ENCODE measurements around the gene PHRF1.

The PHRF1 gene

GRCh38 chr11:618856-619627 is 42.8 kb downstream of the PHRF1 start:
- no peaks in the 10 kb centered on the region for H3K27me3 ChIP-seq (replicated peaks)
- in situ Hi-C loops (cut with HindIII; ENCODE audit: low pct_ligation_motif_present, low sequenced_read_pairs): no loop called here

DNA sequence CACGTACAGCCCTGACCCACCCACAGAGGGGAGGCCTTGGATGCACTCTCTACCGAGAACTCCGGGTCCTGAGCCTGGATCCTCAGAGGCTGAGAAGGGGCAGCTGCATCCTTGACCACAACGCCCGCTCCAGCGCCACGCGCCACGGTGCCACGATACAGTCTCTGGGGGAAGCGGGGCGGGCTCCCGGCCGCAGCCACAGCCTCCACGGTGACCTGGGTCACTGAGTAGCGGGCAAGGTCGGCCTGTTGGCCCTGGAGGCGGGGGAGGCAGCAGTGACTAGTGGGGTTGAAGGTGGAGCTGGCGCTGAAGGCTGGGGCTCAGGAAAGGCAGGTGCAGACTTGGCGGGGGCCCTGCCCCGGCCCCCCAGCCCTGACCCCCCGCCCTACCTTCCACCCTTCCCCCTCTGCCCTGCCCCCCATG is 43.4 kb downstream of the PHRF1 start:
- Histone ChIP-seq H3K4me3 (ENCODE audit: low read depth, low read length) (no peak overlapping the region), H3K27me3 (replicated peaks) (no peaks in the 10 kb centered on the region), H3K27ac (no peak overlapping the region), H3K36me3 (replicated peaks) (peaks cover 7% of the 10 kb centered on the region)
- in situ Hi-C loops (cut with HindIII; ENCODE audit: low pct_ligation_motif_present, low sequenced_read_pairs): no loop called here
- TF ChIP-seq, protein P1, sequence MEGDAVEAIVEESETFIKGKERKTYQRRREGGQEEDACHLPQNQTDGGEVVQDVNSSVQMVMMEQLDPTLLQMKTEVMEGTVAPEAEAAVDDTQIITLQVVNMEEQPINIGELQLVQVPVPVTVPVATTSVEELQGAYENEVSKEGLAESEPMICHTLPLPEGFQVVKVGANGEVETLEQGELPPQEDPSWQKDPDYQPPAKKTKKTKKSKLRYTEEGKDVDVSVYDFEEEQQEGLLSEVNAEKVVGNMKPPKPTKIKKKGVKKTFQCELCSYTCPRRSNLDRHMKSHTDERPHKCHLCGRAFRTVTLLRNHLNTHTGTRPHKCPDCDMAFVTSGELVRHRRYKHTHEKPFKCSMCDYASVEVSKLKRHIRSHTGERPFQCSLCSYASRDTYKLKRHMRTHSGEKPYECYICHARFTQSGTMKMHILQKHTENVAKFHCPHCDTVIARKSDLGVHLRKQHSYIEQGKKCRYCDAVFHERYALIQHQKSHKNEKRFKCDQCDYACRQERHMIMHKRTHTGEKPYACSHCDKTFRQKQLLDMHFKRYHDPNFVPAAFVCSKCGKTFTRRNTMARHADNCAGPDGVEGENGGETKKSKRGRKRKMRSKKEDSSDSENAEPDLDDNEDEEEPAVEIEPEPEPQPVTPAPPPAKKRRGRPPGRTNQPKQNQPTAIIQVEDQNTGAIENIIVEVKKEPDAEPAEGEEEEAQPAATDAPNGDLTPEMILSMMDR (IDR thresholded peaks at IDR 0.05; ENCODE audit: low read depth, low read length, missing control alignments): no peak
- DNase-seq: no peak

More at GRCh38 chr11:618856-619627, 42.8 kb downstream of the PHRF1 start:
- Histone ChIP-seq H3K36me3 (replicated peaks) (peaks cover 13% of the 10 kb centered on the region), H3K4me3 (ENCODE audit: low read depth, low read length) (no peak overlapping the region), H3K27ac (no peak overlapping the region)
- DNase-seq: no peak
- TF ChIP-seq, protein P1 (IDR thresholded peaks at IDR 0.05; ENCODE audit: low read depth, low read length, missing control alignments): no peak

- TF ChIP-seq, protein P1 (IDR thresholded peaks at IDR 0.05; ENCODE audit: low read depth, low read length, missing control alignments): no peak
- no peak overlapping the region for H3K4me3 ChIP-seq (ENCODE audit: low read depth, low read length)
- H3K36me3 ChIP-seq (replicated peaks): peaks cover 3% of the 10 kb centered on the region
- H3K27ac ChIP-seq: no peak overlapping the region
- in situ Hi-C loops (cut with HindIII; ENCODE audit: low pct_ligation_motif_present, low sequenced_read_pairs): no loop called here
- H3K27me3 ChIP-seq (replicated peaks): no peaks in the 10 kb centered on the region
- no peak for DNase-seq
Measured at GRCh38 chr11:620201-620600, 43.9 kb downstream of the PHRF1 start.

GRCh38 chr11:620935-621814 is 44.9 kb downstream of the PHRF1 start:
- no peak overlapping the region for H3K4me3 ChIP-seq (ENCODE audit: low read depth, low read length)
- no peak overlapping the region for H3K27ac ChIP-seq
- in situ Hi-C loops (cut with HindIII; ENCODE audit: low pct_ligation_motif_present, low sequenced_read_pairs): no loop called here
- peaks cover 3% of the 10 kb centered on the region for H3K36me3 ChIP-seq (replicated peaks)
- TF ChIP-seq, protein P1 (IDR thresholded peaks at IDR 0.05; ENCODE audit: low read depth, low read length, missing control alignments): no peak
- no peak for DNase-seq
- H3K27me3 ChIP-seq (replicated peaks): no peaks in the 10 kb centered on the region

DNA sequence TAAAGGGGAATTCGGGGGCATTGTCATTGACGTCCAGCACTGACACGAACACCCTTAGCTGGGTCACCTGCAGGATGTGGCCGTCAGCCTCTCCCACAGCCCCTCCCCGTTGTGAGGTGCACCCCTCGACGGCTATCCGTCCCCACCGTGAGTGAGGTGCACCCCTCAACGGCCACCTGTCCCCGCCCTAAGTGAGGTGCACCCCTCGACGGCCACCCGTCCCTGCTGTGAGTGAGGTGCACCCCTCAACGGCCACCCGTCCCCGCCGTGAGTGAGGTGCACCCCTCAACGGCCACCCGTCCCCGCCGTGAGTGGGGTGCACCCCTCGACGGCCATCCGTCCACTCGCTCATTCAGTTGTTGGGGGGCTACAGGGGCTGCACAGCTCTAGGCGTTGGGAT is 45.6 kb downstream of the PHRF1 start:
- no peak for DNase-seq
- Histone ChIP-seq H3K27ac (no peak overlapping the region), H3K36me3 (replicated peaks) (peaks cover 3% of the 10 kb centered on the region), H3K27me3 (replicated peaks) (peaks cover 2% of the 10 kb centered on the region), H3K4me3 (ENCODE audit: low read depth, low read length) (no peak overlapping the region)
- in situ Hi-C loops (cut with HindIII; ENCODE audit: low pct_ligation_motif_present, low sequenced_read_pairs): no loop called here
- TF ChIP-seq, protein P1 (IDR thresholded peaks at IDR 0.05; ENCODE audit: low read depth, low read length, missing control alignments): no peak
